ENCODE data around the gene SLC52A1.

- TF ChIP-seq POLR2A (IDR thresholded peaks at IDR 0.05), result no peak
- TF ChIP-seq CTCF (IDR thresholded peaks at IDR 0.05), result no peak
Observed at GRCh38 chr17:5069724-5070123, 34.5 kb upstream of the SLC52A1 start.

All from esophagus squamous epithelium (tissue), 4 donors.